HFF-Myc (cell line): ENCODE data around the gene ANKRD63.

Experiments
- DNase-seq: peaks from one replicate; pipeline ENCODE4 v3.0.0-alpha.2; 2011; ENCODE audit warnings: low read depth; ENCODE audit errors: extremely low read depth
- H3K4me3 ChIP-seq: replicated peaks from 2 replicates; pipeline ENCODE4 v1.5.1; 2011; ENCODE audit warnings: low read depth, mild to moderate bottlenecking, control low read depth, low read length
- TF ChIP-seq, protein P1 (sequence below): IDR thresholded peaks from 2 replicates; pipeline ENCODE4 v1.5.1; 2012; ENCODE audit warnings: mild to moderate bottlenecking, low read depth, low read length, control low read depth; ENCODE audit errors: missing control alignments

The ANKRD63 gene

DNA sequence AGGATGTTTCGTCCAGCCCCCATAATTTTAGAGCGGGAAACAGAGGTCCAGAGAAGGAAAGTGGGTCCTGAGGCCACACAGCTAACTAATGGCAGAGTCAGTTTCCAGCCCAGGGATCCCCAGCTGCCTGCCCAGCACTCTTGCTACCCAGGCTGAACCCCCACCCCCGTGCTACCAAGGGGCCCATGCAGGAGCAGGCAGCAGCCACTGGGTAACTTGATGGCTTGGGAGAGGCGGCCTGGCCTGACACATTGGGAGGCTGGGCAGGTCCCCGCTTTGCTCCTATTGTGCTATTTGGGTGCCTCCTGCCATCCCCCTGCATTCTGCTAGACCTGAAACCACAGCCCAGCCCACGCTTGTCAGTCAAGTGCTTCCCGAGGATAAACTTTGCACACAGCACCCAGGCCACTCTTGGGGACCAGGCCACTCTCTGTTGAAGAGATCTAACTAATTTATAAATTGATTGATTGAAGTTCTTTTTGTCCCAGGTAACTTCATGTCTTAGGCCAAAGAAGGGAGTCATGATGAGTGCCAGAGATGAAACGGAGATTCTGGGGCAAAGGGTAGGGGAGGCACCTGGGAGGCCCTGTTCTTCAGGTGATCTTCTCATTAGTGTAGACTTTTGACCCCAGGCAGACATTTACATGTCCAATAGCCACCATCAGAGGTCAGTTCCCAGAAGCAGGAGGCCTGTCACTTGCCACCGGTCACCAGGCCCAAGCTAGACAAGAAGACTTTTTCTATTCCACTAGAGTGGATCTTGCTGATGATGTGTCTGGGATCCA, 37.0 kb downstream of the ANKRD63 start:
- TF ChIP-seq, protein P1, sequence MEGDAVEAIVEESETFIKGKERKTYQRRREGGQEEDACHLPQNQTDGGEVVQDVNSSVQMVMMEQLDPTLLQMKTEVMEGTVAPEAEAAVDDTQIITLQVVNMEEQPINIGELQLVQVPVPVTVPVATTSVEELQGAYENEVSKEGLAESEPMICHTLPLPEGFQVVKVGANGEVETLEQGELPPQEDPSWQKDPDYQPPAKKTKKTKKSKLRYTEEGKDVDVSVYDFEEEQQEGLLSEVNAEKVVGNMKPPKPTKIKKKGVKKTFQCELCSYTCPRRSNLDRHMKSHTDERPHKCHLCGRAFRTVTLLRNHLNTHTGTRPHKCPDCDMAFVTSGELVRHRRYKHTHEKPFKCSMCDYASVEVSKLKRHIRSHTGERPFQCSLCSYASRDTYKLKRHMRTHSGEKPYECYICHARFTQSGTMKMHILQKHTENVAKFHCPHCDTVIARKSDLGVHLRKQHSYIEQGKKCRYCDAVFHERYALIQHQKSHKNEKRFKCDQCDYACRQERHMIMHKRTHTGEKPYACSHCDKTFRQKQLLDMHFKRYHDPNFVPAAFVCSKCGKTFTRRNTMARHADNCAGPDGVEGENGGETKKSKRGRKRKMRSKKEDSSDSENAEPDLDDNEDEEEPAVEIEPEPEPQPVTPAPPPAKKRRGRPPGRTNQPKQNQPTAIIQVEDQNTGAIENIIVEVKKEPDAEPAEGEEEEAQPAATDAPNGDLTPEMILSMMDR, result no peak
- DNase-seq, result no peak
- H3K4me3 ChIP-seq, result no peak overlapping the region

DNA sequence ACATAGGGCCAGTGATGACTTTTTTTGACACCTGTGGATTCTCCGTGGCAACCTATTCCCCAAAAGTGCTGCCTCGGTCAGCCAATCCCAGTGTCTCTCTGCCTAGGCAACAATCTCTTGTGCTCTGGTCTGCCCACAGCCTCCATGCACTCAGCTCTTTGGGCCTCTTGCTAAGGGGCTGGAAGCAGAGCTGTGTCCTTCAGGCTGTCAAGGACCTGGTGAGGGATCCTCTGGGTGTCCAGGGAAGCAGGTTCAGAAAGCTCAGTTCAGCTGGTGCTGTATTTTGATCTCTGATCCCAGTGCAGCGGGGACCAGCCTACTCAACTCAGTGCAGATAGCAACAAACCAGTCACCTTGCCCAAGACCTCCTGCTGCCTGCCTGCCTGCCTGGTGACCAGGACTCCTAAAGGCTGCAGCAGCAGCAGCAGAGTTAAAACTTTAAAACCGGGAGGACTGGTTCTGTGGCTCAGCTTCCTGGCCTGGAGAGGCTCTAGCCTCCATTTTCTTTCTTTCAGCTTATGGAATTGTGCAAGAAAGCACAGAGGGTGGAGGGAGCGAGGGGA, 37.8 kb downstream of the ANKRD63 start:
- TF ChIP-seq, protein P1, result no peak
- H3K4me3 ChIP-seq, result no peak overlapping the region
- DNase-seq, result no peak

- no peak overlapping the region for H3K4me3 ChIP-seq
- DNase-seq, result no peak
- TF ChIP-seq, protein P1, result no peak
These were observed 39.6 kb downstream of the ANKRD63 start for GRCh38 chr15:40243126-40243810.

GRCh38 chr15:40242601-40243000, 40.3 kb downstream of the ANKRD63 start:
- DNase-seq, result no peak
- TF ChIP-seq, protein P1, result no peak
- no peak overlapping the region for H3K4me3 ChIP-seq

- TF ChIP-seq, protein P1, result no peak
- no peak for DNase-seq
- no peak overlapping the region for H3K4me3 ChIP-seq
These were observed 40.7 kb downstream of the ANKRD63 start for GRCh38 chr15:40242213-40242599.

DNA sequence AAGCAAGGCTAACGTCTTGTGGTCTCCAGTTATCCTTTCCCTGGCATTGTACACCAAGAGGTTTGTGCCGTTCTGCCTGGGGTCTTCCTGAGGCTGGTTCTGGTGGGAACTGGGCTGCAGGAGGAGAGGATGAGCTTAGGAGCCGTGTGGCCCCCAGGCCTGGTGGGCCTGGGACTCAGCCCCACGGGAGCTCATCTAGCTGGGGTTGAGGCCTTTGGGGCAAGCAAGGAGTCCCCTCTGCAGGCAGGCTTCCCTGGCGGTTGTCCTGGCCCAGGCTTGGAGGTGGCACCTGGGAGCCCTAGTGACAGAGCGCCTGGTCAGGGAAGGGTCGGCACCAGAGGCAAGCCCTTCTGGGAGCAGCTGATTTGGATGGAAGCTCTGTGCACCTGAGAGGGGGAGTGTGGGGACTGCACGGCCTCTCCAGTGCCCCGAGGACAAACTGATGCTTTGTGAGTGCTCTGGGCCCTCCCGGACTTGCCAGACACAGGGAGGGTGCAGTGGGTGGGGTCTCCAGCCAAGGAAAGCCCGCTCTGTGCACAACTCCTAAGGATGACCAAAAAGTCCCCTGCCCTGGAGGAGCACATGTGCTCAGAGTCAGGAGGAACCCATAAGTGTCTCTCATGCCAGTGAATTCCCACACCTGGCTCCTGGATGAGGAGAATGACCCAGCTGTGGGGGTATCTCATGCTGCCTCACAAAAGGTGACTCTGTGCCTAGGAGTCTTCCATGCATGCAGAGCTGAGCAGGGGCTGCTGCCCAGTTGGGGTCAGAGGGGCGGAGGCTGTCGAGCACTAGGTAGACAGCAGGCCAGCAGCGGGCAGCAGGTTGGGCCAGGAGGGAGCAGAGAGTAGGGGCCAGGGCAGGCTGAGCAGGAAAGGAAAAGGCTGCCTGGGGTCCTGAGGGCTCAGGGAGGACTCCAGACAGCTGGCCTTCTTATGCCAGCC, 41.3 kb downstream of the ANKRD63 start:
- no peak for DNase-seq

More for the DNA sequence above, 41.3 kb downstream of the ANKRD63 start:
- TF ChIP-seq, protein P1, result no peak
- no peak overlapping the region for H3K4me3 ChIP-seq
